ENCODE results near the gene FYB2. TPM values are rescaled to one million over a fixed set of nuclear protein-coding genes. Genes with fewer than 3 reads are reported as not detected.

The FYB2 gene
- total RNA-seq, 2 donors from 2014 or later: not detected

- TF ChIP-seq CTCF (IDR thresholded peaks at IDR 0.05): no peak
- no peak for DNase-seq (ENCODE audit: low spot score)
- Histone ChIP-seq H3K9me3 (no peaks in the 10 kb centered on the region), H3K36me3 (peaks cover 4% of the 10 kb centered on the region), H3K4me1 (ENCODE audit: control insufficient read depth in 1 of 2, low read depth in 2 of 2) (no peaks in the 10 kb centered on the region), H3K27ac (no peak overlapping the region), H3K4me3 (no peak overlapping the region), H3K27me3 (replicated peaks; ENCODE audit: insufficient read depth) (no peaks in the 10 kb centered on the region)
- no peak for ATAC-seq (ENCODE audit: insufficient number of reproducible peaks, low FRiP score, low read depth)
Measured at GRCh38 chr1:56703747-56704146, 115.5 kb downstream of the FYB2 start.

GRCh38 chr1:56696663-56697062 lies 122.5 kb downstream of the FYB2 start:
- Histone ChIP-seq H3K27ac (no peak overlapping the region), H3K36me3 (no peaks in the 10 kb centered on the region), H3K4me1 (ENCODE audit: control insufficient read depth in 1 of 2, low read depth in 2 of 2) (no peaks in the 10 kb centered on the region), H3K27me3 (replicated peaks; ENCODE audit: insufficient read depth) (no peaks in the 10 kb centered on the region), H3K9me3 (no peaks in the 10 kb centered on the region), H3K4me3 (no peak overlapping the region)
- DNase-seq (ENCODE audit: low spot score) (no peak), ATAC-seq (ENCODE audit: insufficient number of reproducible peaks, low FRiP score, low read depth) (no peak)
- TF ChIP-seq CTCF (IDR thresholded peaks at IDR 0.05): no peak

GRCh38 chr1:56688522-56689026 lies 130.6 kb downstream of the FYB2 start:
- Histone ChIP-seq H3K27ac (no peak overlapping the region), H3K4me3 (no peak overlapping the region), H3K27me3 (replicated peaks; ENCODE audit: insufficient read depth) (no peaks in the 10 kb centered on the region), H3K4me1 (ENCODE audit: control insufficient read depth in 1 of 2, low read depth in 2 of 2) (no peaks in the 10 kb centered on the region), H3K9me3 (no peaks in the 10 kb centered on the region), H3K36me3 (no peaks in the 10 kb centered on the region)
- TF ChIP-seq CTCF (IDR thresholded peaks at IDR 0.05): no peak
- DNase-seq (ENCODE audit: low spot score) (no peak), ATAC-seq (ENCODE audit: insufficient number of reproducible peaks, low FRiP score, low read depth) (no peak)

GRCh38 chr1:56686169-56686568 lies 133.0 kb downstream of the FYB2 start:
- H3K9me3 ChIP-seq: no peaks in the 10 kb centered on the region
- H3K4me3 ChIP-seq: no peak overlapping the region
- H3K4me1 ChIP-seq (ENCODE audit: control insufficient read depth in 1 of 2, low read depth in 2 of 2): no peaks in the 10 kb centered on the region
- ATAC-seq (ENCODE audit: insufficient number of reproducible peaks, low FRiP score, low read depth) (no peak), DNase-seq (ENCODE audit: low spot score) (no peak)
- no peaks in the 10 kb centered on the region for H3K27me3 ChIP-seq (replicated peaks; ENCODE audit: insufficient read depth)
- TF ChIP-seq CTCF (IDR thresholded peaks at IDR 0.05): no peak
- no peak overlapping the region for H3K27ac ChIP-seq
- H3K36me3 ChIP-seq: no peaks in the 10 kb centered on the region

GRCh38 chr1:56683569-56683968 lies 135.6 kb downstream of the FYB2 start:
- Histone ChIP-seq H3K4me1 (ENCODE audit: control insufficient read depth in 1 of 2, low read depth in 2 of 2) (no peaks in the 10 kb centered on the region), H3K36me3 (no peaks in the 10 kb centered on the region), H3K27me3 (replicated peaks; ENCODE audit: insufficient read depth) (no peaks in the 10 kb centered on the region), H3K4me3 (no peak overlapping the region), H3K27ac (no peak overlapping the region), H3K9me3 (no peaks in the 10 kb centered on the region)
- DNase-seq (ENCODE audit: low spot score): no peak
- no peak for TF ChIP-seq CTCF (IDR thresholded peaks at IDR 0.05)
- ATAC-seq (ENCODE audit: insufficient number of reproducible peaks, low FRiP score, low read depth): no peak
